HEK293 (cell line): ENCODE results near the gene MIEN1.

ENCODE experiments used
- CTCF ChIA-PET: fragments of 350-600 bp; formaldehyde crosslinking; extraction: SDS; loops from one replicate; lab custom pipeline; 2021; ENCODE audit warnings: antibody characterized with exemption; lab: Yijun Ruan, JAX
- POLR2A ChIA-PET: fragments of 300-600 bp; formaldehyde crosslinking; extraction: SDS; loops from one replicate; lab custom pipeline; 2020; ENCODE audit warnings: antibody characterized with exemption, inconsistent platforms; lab: Yijun Ruan, JAX
- H3K27ac ChIP-seq: fragments of 200-500 bp; sonication (Bioruptor generic); 2 replicates; pipeline ENCODE4 v1.5.1; 2014; ENCODE audit warnings: low read depth, low read length, control low read depth, inconsistent platforms; ENCODE audit errors: extremely low read depth
- H3K36me3 ChIP-seq, 2 experiments: fragments of 200-500 bp in 1 of 2; sonication (Bioruptor generic) in 1 of 2; 1 replicate in 1 of 2; 2 replicates in 1 of 2; pipeline ENCODE4 v1.5.1; 2014 to 2017; ENCODE audit warnings: inconsistent platforms in 2 of 2, low read length in 2 of 2; ENCODE audit not compliant: control insufficient read depth in 2 of 2, insufficient read depth in 1 of 2
- H3K4me1 ChIP-seq: fragments of 200-500 bp; sonication (Bioruptor generic); 2 replicates; pipeline ENCODE4 v1.5.1; 2014; ENCODE audit warnings: mild to moderate bottlenecking, low read length, inconsistent platforms; ENCODE audit not compliant: control insufficient read depth, insufficient read depth
- H3K4me3 ChIP-seq: 2 replicates; pipeline ENCODE4 v1.5.1; 2011; ENCODE audit warnings: low read depth, mild to moderate bottlenecking, control low read depth, low read length, moderate library complexity
- H3K9me3 ChIP-seq: fragments of 200-500 bp; sonication (Bioruptor generic); 2 replicates; pipeline ENCODE4 v1.5.1; 2014; ENCODE audit warnings: low read depth, low read length, inconsistent platforms; ENCODE audit not compliant: control insufficient read depth, insufficient read depth
- HIC1 ChIP-seq: fragments of 450-650 bp; formaldehyde crosslinking; IDR thresholded peaks from 2 replicates; pipeline ENCODE4 v1.5.1; 2016; ENCODE audit warnings: missing biosample characterization, missing genetic modification characterization
- MEIS1 ChIP-seq: sonication (generic); formaldehyde crosslinking; IDR thresholded peaks from 2 replicates; pipeline ENCODE4 v1.8.1; 2022; ENCODE audit warnings: missing genetic modification reagents, mild to moderate bottlenecking, borderline replicate concordance
- PATZ1 ChIP-seq: fragments of 450-650 bp; formaldehyde crosslinking; IDR thresholded peaks from 2 replicates; pipeline ENCODE4 v1.5.1; 2016; ENCODE audit warnings: missing biosample characterization, missing genetic modification characterization
- REPIN1 ChIP-seq: fragments of 450-650 bp; formaldehyde crosslinking; IDR thresholded peaks from 2 replicates; pipeline ENCODE4 v1.5.1; 2017; ENCODE audit warnings: missing biosample characterization, missing genetic modification characterization, low read depth
- ZFHX2 ChIP-seq: fragments of 450-650 bp; formaldehyde crosslinking; conservative IDR thresholded peaks from 2 replicates; pipeline ENCODE4 v1.5.1; 2016; ENCODE audit warnings: missing biosample characterization, missing genetic modification characterization
- ZFP69B ChIP-seq: fragments of 450-650 bp; formaldehyde crosslinking; IDR thresholded peaks from 2 replicates; pipeline ENCODE4 v1.5.1; 2016; ENCODE audit warnings: missing biosample characterization, missing genetic modification characterization
- ZNF138 ChIP-seq: fragments of 450-650 bp; formaldehyde crosslinking; IDR thresholded peaks from 2 replicates; pipeline ENCODE4 v1.5.1; 2016; ENCODE audit warnings: missing biosample characterization, missing genetic modification characterization, borderline replicate concordance
- ZNF146 ChIP-seq: fragments of 450-650 bp; formaldehyde crosslinking; IDR thresholded peaks from 2 replicates; pipeline ENCODE4 v1.5.1; 2016; ENCODE audit warnings: missing biosample characterization, missing genetic modification characterization
- ZNF18 ChIP-seq: fragments of 450-650 bp; formaldehyde crosslinking; IDR thresholded peaks from 2 replicates; pipeline ENCODE4 v1.5.1; 2016; ENCODE audit warnings: missing biosample characterization, missing genetic modification characterization
- ZNF248 ChIP-seq: fragments of 450-650 bp; formaldehyde crosslinking; IDR thresholded peaks from 2 replicates; pipeline ENCODE4 v1.5.1; 2017; ENCODE audit warnings: missing biosample characterization, missing genetic modification characterization
- ZNF266 ChIP-seq: fragments of 450-650 bp; formaldehyde crosslinking; IDR thresholded peaks from 2 replicates; pipeline ENCODE4 v1.5.1; 2016; ENCODE audit warnings: missing biosample characterization, missing genetic modification characterization, low read depth
- ZNF560 ChIP-seq: fragments of 450-650 bp; formaldehyde crosslinking; IDR thresholded peaks from 2 replicates; pipeline ENCODE4 v1.5.1; 2017; ENCODE audit warnings: missing biosample characterization, missing genetic modification characterization, borderline replicate concordance
- ZNF596 ChIP-seq: fragments of 450-650 bp; IDR thresholded peaks from 2 replicates; pipeline ENCODE4 v1.5.0; 2018; ENCODE audit warnings: missing biosample characterization, mild to moderate bottlenecking, missing genetic modification characterization, moderate library complexity
- ZNF692 ChIP-seq: fragments of 450-650 bp; formaldehyde crosslinking; IDR thresholded peaks from 2 replicates; pipeline ENCODE4 v1.5.1; 2016; ENCODE audit warnings: missing biosample characterization, missing genetic modification characterization
- ZSCAN18 ChIP-seq: fragments of 450-650 bp; formaldehyde crosslinking; IDR thresholded peaks from 2 replicates; pipeline ENCODE4 v1.5.1; 2016; ENCODE audit warnings: missing biosample characterization, missing genetic modification characterization
- ZSCAN23 ChIP-seq: fragments of 450-650 bp; formaldehyde crosslinking; IDR thresholded peaks from 2 replicates; pipeline ENCODE4 v1.5.1; 2016; ENCODE audit warnings: missing biosample characterization, missing genetic modification characterization
- ZXDB ChIP-seq: fragments of 450-650 bp; formaldehyde crosslinking; IDR thresholded peaks from 2 replicates; pipeline ENCODE4 v1.5.1; 2016; ENCODE audit warnings: missing biosample characterization, missing genetic modification characterization

MIEN1 gene

GRCh38 chr17:39732586-39732985 lies 2.3 kb upstream of the MIEN1 start:
- H3K4me1 ChIP-seq, result 0 out of 2 replicates have a peak, but pooled peaks cover 3% of the 10 kb centered on the region
- CTCF ChIA-PET, result interaction anchor here (0.6 to 5.3 kb wide), 7 partner anchors 12 to 116 kb away, joined by 3 to 35 read pairs (median 5); partner anchors contain the start of gene PGAP3
- POLR2A ChIA-PET, result interaction anchor here (0.7 kb wide), 1 partner anchor 1026 kb away, joined by 3 read pairs; no protein-coding TSS in a partner anchor
- H3K4me3 ChIP-seq, result no peak overlapping the region
- H3K36me3 ChIP-seq, result peaks cover 4 to 19% of the 10 kb centered on the region in 2 experiments; a peak in 1 of 3 replicates
- H3K27ac ChIP-seq, result no peak overlapping the region
- no peaks in the 10 kb centered on the region for H3K9me3 ChIP-seq
- TF ChIP-seq ZFP69B (tag by site-specific recombination) (no peak), ZNF146 (tag by site-specific recombination) (peak; percentile 90)

GRCh38 chr17:39729280-39729851 lies 966 bp downstream of the MIEN1 start:
- Histone ChIP-seq H3K36me3 (peaks cover 8 to 50% of the 10 kb centered on the region in 2 experiments; a peak in 2 of 3 replicates), H3K4me3 (peak overlapping the region; percentile 90), H3K4me1 (0 out of 2 replicates have a peak, but pooled peaks cover 3% of the 10 kb centered on the region)
- CTCF ChIA-PET, result interaction anchor here (0.6 to 5.3 kb wide), 39 partner anchors 9 to 1032 kb away, joined by 3 to 35 read pairs (median 5); partner anchors contain the start of genes ERBB2, PGAP3, PNMT and PSMD3
- TF ChIP-seq ZNF138 (tag by site-specific recombination) (no peak), ZNF266 (tag by site-specific recombination) (no peak), HIC1 (no peak), ZSCAN18 (tag by site-specific recombination) (no peak), ZSCAN23 (tag by site-specific recombination) (no peak), MEIS1 (CRISPR knock-in tag) (no peak), ZXDB (tag by site-specific recombination) (no peak), ZNF560 (no peak), ZNF596 (tag by site-specific recombination) (no peak), REPIN1 (no peak), ZNF248 (no peak), ZNF692 (no peak)
- TF ChIP-seq, all 188 proteins: peak for 0
- Histone ChIP-seq H3K9me3 (no peaks in the 10 kb centered on the region), H3K27ac (peak overlapping the region; percentile 61; the same call in 1 of the 2 replicates)
- POLR2A ChIA-PET, result interaction anchor here (0.5 to 3.3 kb wide), 20 partner anchors 10 to 273 kb away, joined by 3 to 39 read pairs (median 5); partner anchors contain the start of genes ERBB2, PGAP3, PNMT and PSMD3

- ChIA-PET POLR2A (interaction anchor here (3.3 kb wide), 1 partner anchor 27 kb away, joined by 39 read pairs; the partner anchor contains the start of gene ERBB2), CTCF (interaction anchor here (0.6 to 0.7 kb wide), 2 partner anchors 9 to 243 kb away, joined by 3 to 6 read pairs; no protein-coding TSS in a partner anchor)
- H3K4me1 ChIP-seq, result 0 out of 2 replicates have a peak, but pooled peaks cover 3% of the 10 kb centered on the region
- no peaks in the 10 kb centered on the region for H3K9me3 ChIP-seq
- H3K27ac ChIP-seq, result no peak overlapping the region
- H3K4me3 ChIP-seq, result no peak overlapping the region
- H3K36me3 ChIP-seq, result peaks cover 8 to 58% of the 10 kb centered on the region in 2 experiments; a peak in 2 of 3 replicates
- TF ChIP-seq PATZ1, result no peak
- no peak for TF ChIP-seq ZFHX2 (tag by site-specific recombination)
- no peak for TF ChIP-seq ZNF18 (tag by site-specific recombination)
Observed at GRCh38 chr17:39727556-39727955, 2.8 kb downstream of the MIEN1 start.
